HL-60 (cell line): ENCODE measurements around the gene ENPP1.

ENCODE experiments used
- POLR2AphosphoS5 ChIP-seq: IDR thresholded peaks from 2 replicates; pipeline ENCODE4 v1.6.1; 2012; ENCODE audit warnings: low read depth
- TF ChIP-seq, protein P1 (sequence below): IDR thresholded peaks from one replicate; pipeline ENCODE4 v1.5.1; 2011; ENCODE audit warnings: low read length, control low read depth, inconsistent platforms; ENCODE audit not compliant: insufficient read depth
- TF ChIP-seq, protein P2 (sequence below): IDR thresholded peaks from 2 replicates; pipeline ENCODE4 v1.6.1; 2012; ENCODE audit warnings: low read depth; ENCODE audit not compliant: insufficient replicate concordance

DNA sequence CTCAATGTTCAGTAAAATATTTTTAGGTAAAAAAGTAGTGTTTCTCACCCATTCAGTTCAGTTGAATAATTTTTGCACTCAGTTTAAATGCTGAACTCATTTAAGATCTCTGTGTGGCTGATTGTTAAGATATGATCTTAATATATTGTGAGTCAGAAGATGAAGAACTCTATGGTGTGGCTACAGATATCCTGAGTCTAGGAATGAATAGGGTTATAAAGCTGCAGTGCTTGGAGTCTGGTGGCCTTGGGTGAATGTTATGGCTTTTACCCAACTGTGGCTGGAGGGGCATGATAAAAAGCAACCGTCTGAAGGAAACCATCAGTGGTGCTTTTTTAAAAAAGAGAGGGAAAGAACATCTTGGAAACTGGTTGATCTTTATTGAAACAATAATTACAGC, 77.4 kb downstream of the ENPP1 start:
- TF ChIP-seq, protein P1, sequence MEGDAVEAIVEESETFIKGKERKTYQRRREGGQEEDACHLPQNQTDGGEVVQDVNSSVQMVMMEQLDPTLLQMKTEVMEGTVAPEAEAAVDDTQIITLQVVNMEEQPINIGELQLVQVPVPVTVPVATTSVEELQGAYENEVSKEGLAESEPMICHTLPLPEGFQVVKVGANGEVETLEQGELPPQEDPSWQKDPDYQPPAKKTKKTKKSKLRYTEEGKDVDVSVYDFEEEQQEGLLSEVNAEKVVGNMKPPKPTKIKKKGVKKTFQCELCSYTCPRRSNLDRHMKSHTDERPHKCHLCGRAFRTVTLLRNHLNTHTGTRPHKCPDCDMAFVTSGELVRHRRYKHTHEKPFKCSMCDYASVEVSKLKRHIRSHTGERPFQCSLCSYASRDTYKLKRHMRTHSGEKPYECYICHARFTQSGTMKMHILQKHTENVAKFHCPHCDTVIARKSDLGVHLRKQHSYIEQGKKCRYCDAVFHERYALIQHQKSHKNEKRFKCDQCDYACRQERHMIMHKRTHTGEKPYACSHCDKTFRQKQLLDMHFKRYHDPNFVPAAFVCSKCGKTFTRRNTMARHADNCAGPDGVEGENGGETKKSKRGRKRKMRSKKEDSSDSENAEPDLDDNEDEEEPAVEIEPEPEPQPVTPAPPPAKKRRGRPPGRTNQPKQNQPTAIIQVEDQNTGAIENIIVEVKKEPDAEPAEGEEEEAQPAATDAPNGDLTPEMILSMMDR = no peak
- TF ChIP-seq, protein P2, sequence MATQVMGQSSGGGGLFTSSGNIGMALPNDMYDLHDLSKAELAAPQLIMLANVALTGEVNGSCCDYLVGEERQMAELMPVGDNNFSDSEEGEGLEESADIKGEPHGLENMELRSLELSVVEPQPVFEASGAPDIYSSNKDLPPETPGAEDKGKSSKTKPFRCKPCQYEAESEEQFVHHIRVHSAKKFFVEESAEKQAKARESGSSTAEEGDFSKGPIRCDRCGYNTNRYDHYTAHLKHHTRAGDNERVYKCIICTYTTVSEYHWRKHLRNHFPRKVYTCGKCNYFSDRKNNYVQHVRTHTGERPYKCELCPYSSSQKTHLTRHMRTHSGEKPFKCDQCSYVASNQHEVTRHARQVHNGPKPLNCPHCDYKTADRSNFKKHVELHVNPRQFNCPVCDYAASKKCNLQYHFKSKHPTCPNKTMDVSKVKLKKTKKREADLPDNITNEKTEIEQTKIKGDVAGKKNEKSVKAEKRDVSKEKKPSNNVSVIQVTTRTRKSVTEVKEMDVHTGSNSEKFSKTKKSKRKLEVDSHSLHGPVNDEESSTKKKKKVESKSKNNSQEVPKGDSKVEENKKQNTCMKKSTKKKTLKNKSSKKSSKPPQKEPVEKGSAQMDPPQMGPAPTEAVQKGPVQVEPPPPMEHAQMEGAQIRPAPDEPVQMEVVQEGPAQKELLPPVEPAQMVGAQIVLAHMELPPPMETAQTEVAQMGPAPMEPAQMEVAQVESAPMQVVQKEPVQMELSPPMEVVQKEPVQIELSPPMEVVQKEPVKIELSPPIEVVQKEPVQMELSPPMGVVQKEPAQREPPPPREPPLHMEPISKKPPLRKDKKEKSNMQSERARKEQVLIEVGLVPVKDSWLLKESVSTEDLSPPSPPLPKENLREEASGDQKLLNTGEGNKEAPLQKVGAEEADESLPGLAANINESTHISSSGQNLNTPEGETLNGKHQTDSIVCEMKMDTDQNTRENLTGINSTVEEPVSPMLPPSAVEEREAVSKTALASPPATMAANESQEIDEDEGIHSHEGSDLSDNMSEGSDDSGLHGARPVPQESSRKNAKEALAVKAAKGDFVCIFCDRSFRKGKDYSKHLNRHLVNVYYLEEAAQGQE = no peak
- TF ChIP-seq POLR2AphosphoS5 = no peak
